Activated naive CD4-positive, alpha-beta T cell treated with anti-CD3 and anti-CD28 coated beads for 36 hours (primary cell): ENCODE results near the gene ARF5. TPM values are rescaled to one million over a fixed set of nuclear protein-coding genes. Genes with fewer than 3 reads are reported as not detected.
A peak's percentile ranks its signal among the peaks of the same experiment; 100 is the strongest.
"Not testable (repeated sequence)": the region's sequence is repeated elsewhere in the genome, so short reads cannot be mapped to it uniquely, and the experiment has no call there.

ENCODE experiments used
- CTCF ChIA-PET: fragments of 350-600 bp; sonication (Branson Sonifier 250); formaldehyde crosslinking; loops from one replicate; lab custom pipeline; 2021; ENCODE audit warnings: antibody characterized with exemption; lab: Charles Lee
- DNase-seq: peaks from one replicate; pipeline ENCODE4 v3.0.0-alpha.2; 2020
- H3K27ac Mint-ChIP-seq: one replicate; pipeline ENCODE4 v1.8.0; 2021; ENCODE audit warnings: mild to moderate bottlenecking, mixed read lengths
- H3K27me3 Mint-ChIP-seq: one replicate; pipeline ENCODE4 v1.8.0; 2021; ENCODE audit warnings: low read depth, mixed read lengths
- H3K36me3 Mint-ChIP-seq: one replicate; pipeline ENCODE4 v1.8.0; 2021; ENCODE audit warnings: low read depth, mixed read lengths
- H3K4me1 Mint-ChIP-seq: one replicate; pipeline ENCODE4 v1.8.0; 2021; ENCODE audit warnings: low read depth, mixed read lengths
- H3K4me3 Mint-ChIP-seq: one replicate; pipeline ENCODE4 v1.8.0; 2021; ENCODE audit warnings: mild to moderate bottlenecking, moderate library complexity, mixed read lengths
- H3K9me3 Mint-ChIP-seq: one replicate; pipeline ENCODE4 v1.8.0; 2021; ENCODE audit warnings: mixed read lengths
- intact Hi-C: fragments of 100-400 bp; cut with micrococcal nuclease; formaldehyde crosslinking; loops from one replicate; pipeline ENCODE4 v1.15.1; 2023
- total RNA-seq, 2 experiments: library from RNA; stranded (reverse); gene quantifications; one replicate each; pipeline ENCODE4 v1.2.3, GENCODE V29; 2021

The ARF5 gene
- total RNA-seq, result 100 to 1,000 TPM; 109 to 115 TPM

DNA sequence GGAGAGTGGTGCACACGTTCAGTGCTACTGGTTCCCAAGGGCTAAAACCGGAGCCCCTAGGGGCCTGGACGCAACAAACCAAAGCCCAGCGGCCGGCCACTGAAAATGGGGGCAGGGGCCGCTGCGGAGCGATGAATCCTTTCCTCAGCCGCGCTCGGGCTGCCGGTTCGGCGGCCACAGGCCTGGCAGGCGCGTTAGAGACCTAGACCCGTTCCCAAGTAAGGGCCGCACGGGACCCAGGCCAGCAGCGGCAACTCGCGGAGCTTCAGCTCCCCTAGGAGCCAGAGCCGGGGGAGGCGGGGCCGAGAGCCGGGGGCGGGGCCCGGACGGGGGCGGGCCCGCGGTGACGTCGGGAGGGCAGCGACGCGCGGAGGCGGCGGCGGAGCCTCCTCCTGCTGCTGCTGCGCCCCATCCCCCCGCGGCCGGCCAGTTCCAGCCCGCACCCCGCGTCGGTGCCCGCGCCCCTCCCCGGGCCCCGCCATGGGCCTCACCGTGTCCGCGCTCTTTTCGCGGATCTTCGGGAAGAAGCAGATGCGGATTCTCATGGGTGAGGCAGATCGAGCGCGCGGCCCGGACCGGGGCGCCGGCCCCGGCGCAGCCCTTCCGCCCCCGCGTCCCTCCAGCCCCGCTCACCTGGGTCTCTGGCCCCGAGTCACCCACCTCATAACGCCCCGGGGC, at the start of gene ARF5:
ARF5 (plus strand) TSS at position 393 of the 678 bp plus-strand sequence; CDS start at position 481, 88 bp downstream.
- Mint-ChIP-seq H3K4me1 (peaks cover 38% of the 10 kb centered on the region), H3K9me3 (no peaks in the 10 kb centered on the region), H3K27me3 (no peaks in the 10 kb centered on the region), H3K4me3 (peak within 1 kb of the TSS; percentile 98), H3K27ac (peak within 1 kb of the TSS; percentile 82), H3K36me3 (peaks cover 15% of the 10 kb centered on the region)
- intact Hi-C loops, result loop anchor here (1.0 to 10.0 kb wide), 8 partner anchors 63 to 617 kb away; partner anchors contain the start of genes GRM8 and LRRC4
- DNase-seq, result peak; percentile 87
- CTCF ChIA-PET, result interaction anchor here (1.3 to 1.5 kb wide), 3 partner anchors 15 to 66 kb away, joined by 3 to 4 read pairs (median 3); no protein-coding TSS in a partner anchor

DNA sequence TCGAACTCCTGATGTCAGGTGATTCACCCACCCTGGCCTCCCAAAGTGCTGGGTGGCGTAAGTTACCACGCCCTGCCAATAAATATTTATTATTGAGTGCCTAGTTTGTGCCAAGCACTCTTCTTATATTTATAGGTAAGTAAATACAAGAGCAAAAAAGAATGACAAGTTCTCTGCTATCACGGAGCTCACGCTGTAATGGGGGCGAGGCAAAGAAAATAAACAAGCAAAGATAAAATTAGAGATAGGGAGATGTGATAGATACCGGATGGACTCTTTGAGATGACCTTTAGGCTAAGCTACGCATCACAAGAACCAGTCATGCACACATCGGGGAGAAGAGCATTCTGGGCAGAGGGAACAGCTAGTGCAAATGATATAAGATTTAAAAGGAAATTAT, 49.1 kb upstream of the ARF5 start:
- H3K4me1 Mint-ChIP-seq, result peaks cover 5% of the 10 kb centered on the region
- H3K36me3 Mint-ChIP-seq, result no peaks in the 10 kb centered on the region
- intact Hi-C loops, result no loop called here
- CTCF ChIA-PET, result no interaction called here
- no peak for DNase-seq
- H3K27ac Mint-ChIP-seq, result no peak overlapping the region
- H3K9me3 Mint-ChIP-seq, result no peaks in the 10 kb centered on the region
- H3K27me3 Mint-ChIP-seq, result peaks cover 32% of the 10 kb centered on the region
- H3K4me3 Mint-ChIP-seq, result no peak overlapping the region

DNA sequence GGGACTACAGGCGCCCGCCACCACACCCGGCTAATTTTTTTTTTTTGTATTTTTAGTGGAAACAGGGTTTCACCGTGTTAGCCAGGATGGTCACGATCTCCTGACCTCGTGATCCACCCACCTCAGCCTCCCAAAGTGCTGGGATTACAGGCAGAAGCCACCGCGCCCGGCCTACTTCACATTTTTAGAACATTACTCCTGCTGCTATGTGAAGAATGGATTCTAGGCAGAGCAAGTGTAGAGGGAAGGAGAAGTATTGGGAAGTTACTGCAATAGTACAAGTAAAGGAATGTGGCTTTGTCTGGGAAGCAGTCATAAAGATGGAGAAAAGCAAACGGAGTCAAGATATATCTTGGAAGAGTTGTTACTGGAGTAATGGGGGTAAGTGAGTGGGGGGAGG, 47.8 kb upstream of the ARF5 start:
- intact Hi-C loops, DNase-seq, H3K9me3 Mint-ChIP-seq, H3K27ac Mint-ChIP-seq, H3K4me3 Mint-ChIP-seq, H3K36me3 Mint-ChIP-seq, H3K4me1 Mint-ChIP-seq: not testable (repeated sequence)
- CTCF ChIA-PET, result interaction anchor here (0.6 kb wide), 1 partner anchor 256 kb away, joined by 4 read pairs; no protein-coding TSS in a partner anchor
- H3K27me3 Mint-ChIP-seq, result peaks cover 30% of the 10 kb centered on the region

DNA sequence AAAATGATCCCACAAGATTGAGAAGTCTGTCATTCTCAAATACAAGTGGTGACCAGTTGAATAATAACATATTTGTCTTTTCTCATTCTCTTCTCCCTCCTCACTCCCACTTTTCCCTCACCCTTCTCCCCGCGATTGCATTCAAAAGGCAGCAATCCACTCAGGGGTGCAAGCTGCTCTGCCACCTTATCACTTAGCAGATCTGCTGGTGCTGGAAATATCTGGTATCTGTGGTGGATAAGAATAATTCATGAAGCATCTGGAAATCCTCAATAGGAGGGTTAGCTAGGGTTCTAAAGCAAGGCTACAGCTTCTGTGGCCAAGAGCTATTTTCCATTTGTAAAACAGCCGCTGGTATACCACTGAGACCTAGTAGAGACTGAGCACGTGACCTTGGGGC, 46.7 kb upstream of the ARF5 start:
- Mint-ChIP-seq H3K36me3 (peaks cover 9% of the 10 kb centered on the region), H3K4me3 (no peak overlapping the region), H3K27me3 (peaks cover 22% of the 10 kb centered on the region), H3K27ac (no peak overlapping the region), H3K4me1 (peaks cover 4% of the 10 kb centered on the region), H3K9me3 (peaks cover 11% of the 10 kb centered on the region)
- no peak for DNase-seq
- CTCF ChIA-PET, result interaction anchor here (0.6 kb wide), 1 partner anchor 171 kb away, joined by 3 read pairs; no protein-coding TSS in a partner anchor
- intact Hi-C loops, result no loop called here

DNA sequence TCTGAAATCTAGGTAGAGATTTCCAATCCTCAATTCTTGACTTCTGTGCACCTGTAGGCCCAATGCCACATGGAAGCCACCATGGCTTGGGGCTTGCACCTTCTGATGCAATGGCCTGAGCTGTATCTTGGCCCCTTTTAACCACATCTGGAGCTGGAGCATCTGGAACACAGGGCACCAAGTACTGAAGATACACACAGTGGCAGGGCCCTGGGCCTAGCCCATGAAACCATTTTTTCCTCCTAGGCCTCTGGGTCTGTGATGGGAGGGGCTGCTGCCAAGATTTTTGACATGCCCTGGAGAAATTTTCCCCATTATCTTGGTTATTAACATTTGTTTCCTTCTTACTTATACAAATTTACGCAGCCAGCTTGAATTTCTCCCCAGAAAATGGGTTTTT, 41.9 kb upstream of the ARF5 start:
- H3K36me3 Mint-ChIP-seq, result peaks cover 14% of the 10 kb centered on the region
- intact Hi-C loops, result loop anchor here (5.0 kb wide), 1 partner anchor 81 kb away; no protein-coding TSS in a partner anchor
- DNase-seq, result no peak
- CTCF ChIA-PET, result no interaction called here
- no peak overlapping the region for H3K4me3 Mint-ChIP-seq
- no peaks in the 10 kb centered on the region for H3K4me1 Mint-ChIP-seq
- peaks cover 2% of the 10 kb centered on the region for H3K27me3 Mint-ChIP-seq
- H3K27ac Mint-ChIP-seq, result no peak overlapping the region
- H3K9me3 Mint-ChIP-seq, result peaks cover 17% of the 10 kb centered on the region

DNA sequence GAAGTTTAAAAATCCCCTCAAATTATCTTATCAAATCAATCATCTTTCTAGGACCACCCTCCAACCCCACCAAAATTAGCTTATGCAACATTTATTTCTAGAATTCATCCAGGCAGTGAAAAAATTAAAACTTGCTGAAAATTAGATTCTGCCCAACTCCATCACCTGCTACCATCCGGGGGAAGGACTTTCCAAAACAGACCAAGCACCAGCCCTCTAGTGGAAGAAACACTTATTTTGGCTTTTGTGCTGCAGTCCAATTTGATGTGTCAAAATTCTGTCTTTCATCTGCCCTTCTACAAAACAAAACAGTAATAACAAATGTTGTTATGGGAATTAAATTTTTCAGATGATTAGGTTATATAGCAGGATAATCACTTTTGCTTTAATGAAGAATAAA, 38.0 kb upstream of the ARF5 start:
- no peak overlapping the region for H3K27ac Mint-ChIP-seq
- no peak overlapping the region for H3K4me3 Mint-ChIP-seq
- CTCF ChIA-PET, result no interaction called here
- no peak for DNase-seq
- H3K27me3 Mint-ChIP-seq, result peaks cover 2% of the 10 kb centered on the region
- intact Hi-C loops, result no loop called here
- H3K4me1 Mint-ChIP-seq, result no peaks in the 10 kb centered on the region
- H3K36me3 Mint-ChIP-seq, result peaks cover 12% of the 10 kb centered on the region
- peaks cover 16% of the 10 kb centered on the region for H3K9me3 Mint-ChIP-seq

DNA sequence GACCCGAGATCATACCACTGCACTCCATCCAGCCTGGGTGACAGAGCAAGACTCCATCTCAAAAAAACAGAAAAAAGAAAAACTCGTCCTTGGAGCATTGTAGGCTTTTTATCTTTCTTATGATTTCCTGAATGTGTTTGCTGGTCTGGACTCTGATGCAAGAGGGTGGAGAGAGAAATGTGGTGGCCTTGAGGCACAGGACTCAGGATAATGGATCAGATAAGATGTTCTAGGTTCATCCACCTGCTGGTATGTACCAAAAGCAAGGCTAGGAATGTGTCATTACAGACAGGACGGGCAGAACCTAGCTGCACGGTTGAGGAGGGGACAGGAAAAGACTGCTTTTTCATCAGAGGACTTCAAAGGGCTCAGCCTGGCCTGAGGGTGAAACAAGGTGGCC, 36.3 kb upstream of the ARF5 start:
- H3K4me1 Mint-ChIP-seq, result no peaks in the 10 kb centered on the region
- H3K4me3 Mint-ChIP-seq, result no peak overlapping the region
- CTCF ChIA-PET, result no interaction called here
- no peak overlapping the region for H3K27ac Mint-ChIP-seq
- peaks cover 5% of the 10 kb centered on the region for H3K9me3 Mint-ChIP-seq
- H3K27me3 Mint-ChIP-seq, result peaks cover 2% of the 10 kb centered on the region
- intact Hi-C loops, result no loop called here
- peaks cover 1% of the 10 kb centered on the region for H3K36me3 Mint-ChIP-seq
- DNase-seq, result no peak

DNA sequence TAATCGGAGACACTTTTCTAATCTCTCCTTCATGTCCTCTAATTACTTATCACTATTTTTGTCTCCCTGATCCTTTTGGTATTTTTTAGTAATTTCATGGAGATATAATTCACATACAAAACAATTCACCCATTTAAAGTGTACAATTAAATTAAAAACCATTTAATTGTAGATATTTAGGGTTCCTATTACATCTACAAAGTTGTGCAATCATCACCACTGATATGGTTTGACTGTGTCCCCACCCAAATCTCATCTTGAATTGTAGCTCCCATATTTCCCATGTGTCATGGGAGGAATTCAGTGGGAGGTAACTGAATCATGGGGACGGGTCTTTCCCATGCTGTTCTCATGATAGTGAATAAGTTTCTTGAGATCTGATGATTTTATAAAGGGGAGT, 31.8 kb upstream of the ARF5 start:
- Mint-ChIP-seq H3K27ac (no peak overlapping the region), H3K27me3 (no peaks in the 10 kb centered on the region), H3K36me3 (no peaks in the 10 kb centered on the region), H3K4me3 (no peak overlapping the region), H3K4me1 (no peaks in the 10 kb centered on the region), H3K9me3 (peaks cover 4% of the 10 kb centered on the region)
- DNase-seq, result no peak
- intact Hi-C loops, result no loop called here
- CTCF ChIA-PET, result no interaction called here

DNA sequence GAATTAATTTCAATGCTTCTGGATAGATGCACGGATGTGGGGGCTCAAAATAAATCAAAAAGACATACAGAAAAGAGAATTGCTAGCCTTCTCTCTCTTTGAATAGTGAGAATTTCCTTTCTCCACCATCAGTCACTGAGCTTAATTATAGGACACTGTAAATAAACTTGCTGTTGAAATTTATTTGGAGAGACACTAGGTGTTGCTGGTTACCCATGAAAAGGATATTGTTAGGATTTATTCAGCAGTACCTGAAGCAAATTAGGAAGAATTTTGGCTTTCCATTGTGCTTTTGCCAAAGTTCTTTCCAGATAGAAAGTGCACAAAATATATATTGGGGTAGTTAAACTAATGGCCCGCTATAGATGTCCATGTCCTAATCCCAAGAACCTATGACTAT, 30.4 kb upstream of the ARF5 start:
- no peaks in the 10 kb centered on the region for H3K4me1 Mint-ChIP-seq
- no peak for DNase-seq
- CTCF ChIA-PET, result interaction anchor here (1.0 to 1.4 kb wide), 2 partner anchors 54 to 652 kb away, joined by 4 to 6 read pairs; no protein-coding TSS in a partner anchor
- intact Hi-C loops, result no loop called here
- H3K27ac Mint-ChIP-seq, result no peak overlapping the region
- peaks cover 5% of the 10 kb centered on the region for H3K9me3 Mint-ChIP-seq
- H3K27me3 Mint-ChIP-seq, result no peaks in the 10 kb centered on the region
- H3K36me3 Mint-ChIP-seq, result no peaks in the 10 kb centered on the region
- no peak overlapping the region for H3K4me3 Mint-ChIP-seq

DNA sequence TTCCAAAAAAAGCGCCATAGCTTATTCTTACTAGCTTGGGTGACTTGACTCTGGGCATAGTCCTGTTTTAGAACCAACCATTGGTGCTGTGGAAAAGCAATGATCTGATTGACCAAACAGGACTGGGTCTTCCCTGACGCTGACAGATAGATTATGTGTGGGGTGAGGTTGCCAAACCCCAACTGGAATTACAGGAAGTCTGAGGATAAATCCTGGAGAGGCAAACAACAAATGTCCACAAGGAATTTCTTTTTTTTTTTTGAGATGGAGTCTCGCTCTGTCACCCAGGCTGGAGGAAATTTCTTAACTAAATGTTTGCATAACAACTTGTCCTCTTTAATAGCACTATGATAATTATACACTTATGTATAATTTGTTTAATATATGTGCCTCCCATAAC, 22.0 kb upstream of the ARF5 start:
- no peak overlapping the region for H3K27ac Mint-ChIP-seq
- intact Hi-C loops, result no loop called here

DNA sequence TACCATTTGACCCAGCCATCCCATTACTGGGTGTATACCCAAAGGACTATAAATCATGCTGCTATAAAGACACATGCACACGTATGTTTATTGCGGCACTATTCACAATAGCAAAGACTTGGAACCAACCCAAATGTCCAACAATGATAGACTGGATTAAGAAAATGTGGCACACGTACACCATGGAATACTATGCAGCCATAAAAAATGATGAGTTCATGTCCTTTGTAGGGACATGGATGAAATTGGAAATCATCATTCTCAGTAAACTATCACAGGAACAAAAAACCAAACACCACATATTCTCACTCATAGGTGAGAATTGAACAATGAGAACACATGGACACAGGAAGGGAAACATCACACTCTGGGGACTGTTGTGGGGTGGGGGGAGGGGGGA, 20.2 kb upstream of the ARF5 start:
- H3K4me3 Mint-ChIP-seq, DNase-seq, H3K27me3 Mint-ChIP-seq, intact Hi-C loops, H3K9me3 Mint-ChIP-seq, H3K27ac Mint-ChIP-seq, CTCF ChIA-PET, H3K36me3 Mint-ChIP-seq, H3K4me1 Mint-ChIP-seq: not testable (repeated sequence)

More for the DNA sequence above, 22.0 kb upstream of the ARF5 start:
- H3K27me3 Mint-ChIP-seq, result no peaks in the 10 kb centered on the region
- CTCF ChIA-PET, result interaction anchor here (0.6 kb wide), 1 partner anchor 15 kb away, joined by 4 read pairs; no protein-coding TSS in a partner anchor
- H3K4me3 Mint-ChIP-seq, result no peak overlapping the region
- no peak for DNase-seq
- H3K4me1 Mint-ChIP-seq, result no peaks in the 10 kb centered on the region
- H3K36me3 Mint-ChIP-seq, result peaks cover 6% of the 10 kb centered on the region
- H3K9me3 Mint-ChIP-seq, result peaks cover 7% of the 10 kb centered on the region

DNA sequence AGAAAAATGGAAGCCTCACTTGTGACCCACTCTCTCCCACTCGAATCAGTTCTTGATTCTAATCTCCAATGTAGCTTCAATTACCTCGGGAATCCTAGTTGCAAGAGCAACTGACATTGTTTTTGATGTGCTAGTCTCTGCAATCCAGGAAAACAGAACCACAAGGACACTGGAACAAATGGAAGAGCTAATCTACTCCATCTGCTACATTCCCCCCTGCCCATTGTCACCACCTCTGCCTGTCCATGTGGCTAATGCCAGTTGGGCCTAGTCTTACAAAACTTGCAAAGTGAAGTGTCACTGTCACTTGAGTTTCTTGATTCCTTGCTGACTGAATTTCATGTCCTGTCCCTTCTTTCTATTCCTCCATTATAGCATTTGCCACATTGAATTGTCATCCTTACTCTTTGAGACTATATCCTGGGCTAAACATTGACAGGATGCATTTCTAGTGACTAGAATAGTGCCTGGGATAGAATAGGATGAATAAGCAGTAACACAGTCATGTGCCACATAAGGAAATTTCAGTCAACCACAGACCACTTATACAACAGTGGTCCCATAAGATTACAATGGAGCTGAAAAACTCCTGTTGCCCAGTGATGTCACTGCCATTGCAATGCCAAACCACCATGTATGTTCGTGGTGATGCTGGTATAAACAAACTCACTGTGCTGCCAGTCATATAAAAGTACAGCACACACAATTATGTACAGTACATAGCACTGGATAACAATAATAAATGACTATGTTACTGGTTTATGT, 16.3 kb upstream of the ARF5 start:
- intact Hi-C loops, result no loop called here
- Mint-ChIP-seq H3K36me3 (peaks cover 3% of the 10 kb centered on the region), H3K4me1 (no peaks in the 10 kb centered on the region), H3K27me3 (no peaks in the 10 kb centered on the region), H3K9me3 (no peaks in the 10 kb centered on the region), H3K27ac (no peak overlapping the region), H3K4me3 (no peak overlapping the region)
- no peak for DNase-seq
- CTCF ChIA-PET, result interaction anchor here (1.3 kb wide), 1 partner anchor 318 kb away, joined by 4 read pairs; no protein-coding TSS in a partner anchor
